GM18951 (cell line): ENCODE data around the gene TMEM182.

Experiments
- POLR2A ChIP-seq: IDR thresholded peaks from 4 replicates; pipeline ENCODE4 v1.6.1; 2011; ENCODE audit warnings: mild to moderate bottlenecking; ENCODE audit not compliant: insufficient read length, insufficient read depth; ENCODE audit errors: extremely low read depth
- in situ Hi-C: fragments of 300-500 bp; cut with MboI; formaldehyde crosslinking; loops from one replicate; pipeline ENCODE4 v1.12.0; 2022; ENCODE audit warnings: low sequenced_read_pairs, mixed read lengths, inconsistent platforms; ENCODE audit not compliant: unreplicated experiment

The TMEM182 gene

DNA sequence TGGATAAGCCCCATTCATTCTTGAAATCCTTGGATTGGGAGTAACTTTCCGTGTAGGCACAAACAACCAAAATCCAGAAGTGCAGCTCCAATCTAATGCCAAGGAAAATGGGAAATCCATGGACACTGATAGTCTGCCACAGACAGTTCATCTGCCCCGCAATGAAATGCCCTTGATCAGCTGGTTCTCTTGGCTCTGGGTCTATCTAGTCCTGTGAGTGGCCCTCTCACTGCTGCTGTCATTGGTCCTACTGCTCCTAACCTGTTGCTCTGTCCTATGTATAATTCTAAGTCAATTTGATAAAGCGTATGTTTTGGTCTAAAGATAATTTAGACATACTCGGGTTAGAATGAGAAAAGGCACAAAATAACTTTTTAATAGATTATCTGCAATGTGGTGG is 13.7 kb upstream of the TMEM182 start:
- TF ChIP-seq POLR2A, result no peak
- in situ Hi-C loops, result no loop called here

- in situ Hi-C loops, result no loop called here
- no peak for TF ChIP-seq POLR2A
These were observed 11.9 kb upstream of the TMEM182 start for GRCh38 chr2:102749938-102750337.

- no peak for TF ChIP-seq POLR2A
- in situ Hi-C loops, result no loop called here
These were observed 8.2 kb upstream of the TMEM182 start for GRCh38 chr2:102753563-102754159.

GRCh38 chr2:102754456-102755145 is 7.2 kb upstream of the TMEM182 start:
- no peak for TF ChIP-seq POLR2A
- in situ Hi-C loops, result no loop called here

DNA sequence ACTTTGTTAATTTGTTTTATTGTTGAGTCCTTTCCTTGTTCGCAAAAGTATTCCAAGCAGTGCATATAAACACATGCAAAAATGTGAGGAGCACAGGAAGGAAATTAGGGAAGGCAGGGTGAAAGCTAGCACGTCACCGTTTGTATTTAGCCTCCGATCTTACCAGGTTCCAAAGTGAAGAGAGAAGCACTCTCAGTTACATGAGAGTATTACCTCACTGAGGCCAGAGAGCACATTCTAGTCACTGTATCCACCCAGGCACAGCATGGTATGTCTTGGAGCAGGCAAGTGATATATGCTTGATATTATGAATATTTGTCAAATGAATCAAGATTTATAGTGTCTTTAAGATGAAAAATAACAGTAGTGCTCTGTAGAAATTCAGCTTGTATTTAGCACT is 6.5 kb upstream of the TMEM182 start:
- in situ Hi-C loops, result no loop called here
- TF ChIP-seq POLR2A, result no peak

DNA sequence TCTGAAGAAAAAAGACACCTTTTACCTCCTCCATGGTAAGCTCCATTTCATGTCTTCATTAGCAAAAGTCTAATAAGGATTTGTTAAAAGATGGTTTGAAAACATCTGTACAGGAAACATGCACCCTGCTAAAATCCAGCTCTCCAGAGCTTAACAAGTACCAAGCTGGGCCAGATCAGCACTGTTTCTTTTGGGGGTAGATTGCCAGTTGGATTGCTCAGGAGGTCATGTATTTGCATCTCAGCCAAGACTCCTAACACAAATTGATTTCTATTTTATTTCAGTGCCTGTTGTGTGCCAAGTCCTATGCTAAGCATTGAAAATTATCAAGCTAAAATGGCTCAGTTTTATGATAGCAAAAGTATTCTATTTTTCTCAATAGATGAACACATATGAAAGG is 3.4 kb upstream of the TMEM182 start:
- in situ Hi-C loops, result no loop called here
- TF ChIP-seq POLR2A, result no peak

DNA sequence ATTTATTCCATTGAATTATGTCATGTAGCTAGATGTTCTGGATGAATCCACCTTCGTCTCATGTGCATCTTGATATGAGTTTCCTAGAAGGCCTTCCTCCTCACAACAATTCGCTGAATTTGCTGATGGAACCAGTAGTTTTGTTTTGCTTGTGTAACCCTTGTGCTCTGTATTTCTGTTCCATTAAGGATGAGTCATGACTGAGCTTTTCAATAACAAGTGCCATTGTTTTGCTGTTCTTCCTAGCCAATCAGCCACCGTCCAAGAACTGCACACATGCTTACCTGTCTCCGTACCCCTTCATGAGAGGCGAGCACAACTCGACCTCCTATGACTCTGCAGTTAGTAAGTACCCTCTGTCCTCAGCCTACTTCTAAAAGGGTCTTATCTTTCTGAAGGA is 2.3 kb downstream of the TMEM182 start:
- TF ChIP-seq POLR2A, result no peak
- in situ Hi-C loops, result no loop called here

DNA sequence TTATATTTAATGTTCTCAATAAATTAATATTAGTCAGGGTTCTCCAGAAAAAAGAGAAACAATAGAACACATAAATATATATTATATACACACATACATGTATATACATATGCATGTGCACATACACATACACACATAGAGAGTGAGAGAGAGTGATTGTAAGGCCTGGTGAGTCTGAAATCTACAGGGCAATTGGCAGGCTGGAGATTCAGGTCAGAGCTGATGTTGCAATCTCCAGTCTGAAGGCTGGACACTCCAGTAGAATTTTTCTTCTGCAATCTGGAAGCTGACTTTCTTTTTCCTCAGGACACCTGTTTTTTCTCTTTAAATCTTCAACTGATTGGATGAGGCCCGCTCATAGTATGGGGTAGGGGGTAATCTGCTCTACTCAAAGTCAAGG is 3.2 kb downstream of the TMEM182 start:
- in situ Hi-C loops, result no loop called here
- TF ChIP-seq POLR2A, result no peak

DNA sequence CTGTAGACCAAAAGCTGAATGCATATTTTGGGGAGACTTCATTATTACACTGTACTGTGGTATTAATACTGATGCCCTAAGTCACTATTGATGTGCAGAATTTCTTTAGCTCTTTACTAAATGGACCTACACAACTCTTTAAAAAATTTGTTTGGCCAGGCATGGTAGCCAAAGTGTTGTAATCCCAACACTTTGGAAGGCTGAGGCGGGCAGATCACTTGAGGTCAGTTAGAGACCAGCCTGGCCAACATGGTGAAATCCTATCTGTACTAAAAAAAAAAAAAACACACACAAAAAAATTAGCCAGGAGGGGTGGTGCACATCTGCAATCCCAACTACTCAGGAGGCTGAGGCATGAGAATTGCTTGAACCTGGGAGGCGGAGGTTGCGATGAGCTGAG is 6.4 kb downstream of the TMEM182 start:
- in situ Hi-C loops, result no loop called here
- no peak for TF ChIP-seq POLR2A

DNA sequence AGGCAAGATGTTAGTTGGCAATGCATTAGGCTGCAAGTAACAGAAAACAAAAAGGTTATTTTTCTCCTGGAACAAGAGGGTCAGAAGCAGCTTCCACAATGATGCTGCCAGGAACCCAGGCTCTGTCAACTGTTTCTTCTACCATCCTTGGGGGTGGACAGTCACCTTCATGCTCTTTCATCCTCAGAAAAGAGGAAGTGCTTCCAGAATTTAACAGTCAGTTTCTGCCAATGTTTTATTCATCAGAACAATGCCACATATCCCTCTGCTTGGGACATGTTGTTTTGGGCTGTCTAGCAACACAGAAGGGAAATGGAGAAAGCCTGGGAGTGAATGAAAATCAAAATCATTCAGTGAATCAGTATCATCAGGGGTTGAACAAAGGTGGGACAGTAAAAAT is 7.1 kb downstream of the TMEM182 start:
- in situ Hi-C loops, result no loop called here
- no peak for TF ChIP-seq POLR2A

- TF ChIP-seq POLR2A, result no peak
- in situ Hi-C loops, result no loop called here
These were observed 8.7 kb downstream of the TMEM182 start for GRCh38 chr2:102770506-102770905.

DNA sequence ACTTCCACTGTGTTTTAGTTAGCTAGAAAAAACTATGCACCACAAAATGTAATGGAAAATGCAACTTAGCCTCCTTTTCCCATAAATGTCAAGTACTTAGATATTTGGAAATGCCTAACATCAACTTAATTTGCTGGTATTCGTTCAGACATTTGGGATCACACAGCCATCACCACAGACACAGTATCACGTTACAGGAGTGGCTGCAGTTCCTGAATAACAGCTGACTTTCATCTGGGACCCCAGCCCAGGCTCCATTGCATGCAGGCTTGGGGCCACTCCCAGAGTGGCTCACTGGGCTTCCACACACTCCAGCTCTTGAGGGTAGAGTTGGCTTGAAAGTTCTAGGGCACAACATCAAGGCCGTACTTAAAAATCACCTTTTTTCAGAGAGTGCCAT is 9.3 kb downstream of the TMEM182 start:
- no peak for TF ChIP-seq POLR2A
- in situ Hi-C loops, result no loop called here

GRCh38 chr2:102772659-102773058 is 10.8 kb downstream of the TMEM182 start:
- in situ Hi-C loops, result no loop called here
- TF ChIP-seq POLR2A, result no peak

GRCh38 chr2:102773149-102773705 is 11.4 kb downstream of the TMEM182 start:
- in situ Hi-C loops, result no loop called here
- no peak for TF ChIP-seq POLR2A
